NT2/D1 (cell line): ENCODE data around the gene PNMA1.

ENCODE experiments used
- DNase-seq: peaks from one replicate; pipeline ENCODE4 v3.0.0-alpha.2; 2011; ENCODE audit warnings: low read depth, low spot score
- H3K27me3 ChIP-seq: 2 replicates; pipeline ENCODE4 v1.6.0; 2011; ENCODE audit warnings: mild to moderate bottlenecking; ENCODE audit not compliant: insufficient read length, insufficient read depth
- H3K36me3 ChIP-seq: 2 replicates; pipeline ENCODE4 v1.6.1; 2011; ENCODE audit warnings: mild to moderate bottlenecking, low read length, mixed read lengths; ENCODE audit not compliant: insufficient read depth, insufficient read length
- H3K4me1 ChIP-seq: 2 replicates; pipeline ENCODE4 v1.5.1; 2011; ENCODE audit not compliant: insufficient read depth, insufficient read length
- H3K4me3 ChIP-seq: 2 replicates; pipeline ENCODE4 v1.5.1; 2011; ENCODE audit warnings: low read depth; ENCODE audit not compliant: insufficient read length
- H3K9ac ChIP-seq: 2 replicates; pipeline ENCODE4 v1.6.0; 2011; ENCODE audit warnings: low read depth; ENCODE audit not compliant: insufficient read length
- H3K9me3 ChIP-seq: 2 replicates; pipeline ENCODE4 v1.5.1; 2011; ENCODE audit warnings: mild to moderate bottlenecking, low read length; ENCODE audit not compliant: insufficient read depth
- SUZ12 ChIP-seq: IDR thresholded peaks from 2 replicates; pipeline ENCODE4 v1.6.1; 2011; ENCODE audit not compliant: insufficient read length, insufficient read depth; ENCODE audit errors: extremely low read depth
- YY1 ChIP-seq: IDR thresholded peaks from 2 replicates; pipeline ENCODE4 v1.6.1; 2011; ENCODE audit not compliant: insufficient read length, insufficient read depth
- ZNF274 ChIP-seq: IDR thresholded peaks from 2 replicates; pipeline ENCODE4 v1.6.1; 2011; ENCODE audit warnings: mild to moderate bottlenecking, low read depth, low read length

The PNMA1 gene

GRCh38 chr14:73749706-73750530, 35.7 kb upstream of the PNMA1 start:
- no peak for TF ChIP-seq SUZ12
- H3K27me3 ChIP-seq = no peaks in the 10 kb centered on the region
- no peak for DNase-seq
- H3K4me3 ChIP-seq = no peak overlapping the region
- no peaks in the 10 kb centered on the region for H3K9me3 ChIP-seq
- H3K9ac ChIP-seq = no peak overlapping the region
- peaks cover 8% of the 10 kb centered on the region for H3K36me3 ChIP-seq
- peaks cover 28% of the 10 kb centered on the region for H3K4me1 ChIP-seq

GRCh38 chr14:73748858-73749357, 34.7 kb upstream of the PNMA1 start:
- Histone ChIP-seq H3K4me1 (peaks cover 31% of the 10 kb centered on the region), H3K4me3 (no peak overlapping the region), H3K9me3 (no peaks in the 10 kb centered on the region), H3K27me3 (no peaks in the 10 kb centered on the region), H3K9ac (no peak overlapping the region), H3K36me3 (peaks cover 11% of the 10 kb centered on the region)
- DNase-seq = no peak
- TF ChIP-seq ZNF274 (no peak), YY1 (no peak), SUZ12 (no peak)

GRCh38 chr14:73747379-73748211, 33.4 kb upstream of the PNMA1 start:
- DNase-seq = no peak
- TF ChIP-seq SUZ12 = no peak
- TF ChIP-seq ZNF274 = no peak
- no peak for TF ChIP-seq YY1
- Histone ChIP-seq H3K4me3 (no peak overlapping the region), H3K27me3 (no peaks in the 10 kb centered on the region), H3K4me1 (peaks cover 30% of the 10 kb centered on the region), H3K9me3 (no peaks in the 10 kb centered on the region), H3K36me3 (peaks cover 11% of the 10 kb centered on the region), H3K9ac (peak overlapping the region; percentile 28)

GRCh38 chr14:73746520-73747378, 32.6 kb upstream of the PNMA1 start:
- H3K36me3 ChIP-seq = peaks cover 8% of the 10 kb centered on the region
- TF ChIP-seq ZNF274 (no peak), YY1 (no peak), SUZ12 (no peak)
- no peak for DNase-seq
- no peaks in the 10 kb centered on the region for H3K9me3 ChIP-seq
- no peaks in the 10 kb centered on the region for H3K27me3 ChIP-seq
- H3K4me3 ChIP-seq = no peak overlapping the region
- peak overlapping the region; percentile 32 for H3K9ac ChIP-seq
- peaks cover 31% of the 10 kb centered on the region for H3K4me1 ChIP-seq

GRCh38 chr14:73745571-73746519, 31.7 kb upstream of the PNMA1 start:
- H3K4me3 ChIP-seq = no peak overlapping the region
- H3K36me3 ChIP-seq = peaks cover 8% of the 10 kb centered on the region
- H3K4me1 ChIP-seq = peaks cover 31% of the 10 kb centered on the region
- H3K9ac ChIP-seq = peak overlapping the region; percentile 32
- TF ChIP-seq ZNF274 = no peak
- no peak for TF ChIP-seq YY1
- TF ChIP-seq SUZ12 = no peak
- no peak for DNase-seq
- no peaks in the 10 kb centered on the region for H3K27me3 ChIP-seq
- no peaks in the 10 kb centered on the region for H3K9me3 ChIP-seq
